Measurements from ENCODE around the gene MCMBP. TPM values are rescaled to one million over a fixed set of nuclear protein-coding genes. Genes with fewer than 3 reads are reported as not detected.
A peak's percentile ranks its signal among the peaks of the same experiment; 100 is the strongest.

Gene MCMBP
- total RNA-seq, 1 donor: 48.1 TPM

GRCh38 chr10:119898577-119898976, 25.9 kb upstream of the MCMBP start:
- H3K79me2 ChIP-seq (ENCODE audit: insufficient read depth, low read length): peaks cover 90% of the 10 kb centered on the region
- peaks cover 33% of the 10 kb centered on the region for H3K4me1 ChIP-seq (ENCODE audit: insufficient read depth, low read length)
- H3K36me3 ChIP-seq (ENCODE audit: insufficient read depth, low read length): peaks cover 25% of the 10 kb centered on the region
- H3K27me3 ChIP-seq (ENCODE audit: insufficient read depth, low read length): no peaks in the 10 kb centered on the region
- no peak for TF ChIP-seq CTCF (IDR thresholded peaks at IDR 0.05; ENCODE audit: extremely low read depth, low read depth, low read length)
- H3K9me3 ChIP-seq (ENCODE audit: low read depth, low read length): no peaks in the 10 kb centered on the region
- H2AFZ ChIP-seq (ENCODE audit: low read length): no peak overlapping the region
- no peak overlapping the region for H3K4me2 ChIP-seq (ENCODE audit: insufficient read depth, low read length)
- DNase-seq (ENCODE audit: insufficient read length, low spot score, missing footprints): no peak
- H3K27ac ChIP-seq (ENCODE audit: low read depth, low read length): no peak overlapping the region
- H3K4me3 ChIP-seq (ENCODE audit: insufficient read depth, low read length): no peak overlapping the region
- H4K20me1 ChIP-seq (ENCODE audit: insufficient read depth, low read length): peaks cover 65% of the 10 kb centered on the region

DNA sequence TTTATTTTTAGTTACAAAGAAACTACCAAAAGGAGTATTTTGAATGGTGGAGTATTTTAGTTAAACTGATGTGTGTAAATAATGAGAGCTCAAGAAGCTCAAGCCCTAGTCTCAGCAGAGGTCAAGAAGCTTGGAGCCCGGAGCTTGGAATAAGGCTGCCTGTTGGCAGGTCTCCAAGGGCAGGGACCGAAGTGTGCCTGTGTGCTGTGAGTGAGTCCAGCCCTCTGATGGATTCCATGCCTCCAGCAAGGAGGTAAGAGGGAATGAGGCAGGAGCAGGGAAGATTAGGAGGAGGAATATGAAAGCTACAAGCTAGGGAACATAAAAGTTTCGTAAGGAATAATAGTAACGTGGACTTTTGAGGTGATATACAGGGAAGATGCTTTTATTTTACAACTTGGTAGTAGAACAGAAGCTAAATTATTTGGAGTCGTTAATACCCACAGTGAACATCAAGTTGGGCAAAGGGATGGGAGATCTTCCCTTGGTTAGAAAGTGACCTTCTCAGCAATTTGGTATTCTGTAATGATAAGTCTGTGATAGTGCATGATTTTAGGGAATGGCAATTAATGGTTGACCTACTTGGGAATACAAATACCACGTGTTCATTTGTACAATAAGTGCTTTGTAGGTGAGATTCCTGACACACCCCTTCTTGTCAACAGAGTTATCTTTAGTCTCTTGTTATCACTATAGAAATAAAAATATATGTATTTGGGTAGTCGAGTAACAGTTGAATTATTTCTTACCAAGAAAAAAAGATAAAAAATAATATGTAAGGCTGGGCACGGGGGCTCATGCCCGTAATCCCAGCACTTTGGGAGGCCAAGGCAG, 24.5 kb upstream of the MCMBP start:
- Histone ChIP-seq H3K36me3 (ENCODE audit: insufficient read depth, low read length) (peaks cover 13% of the 10 kb centered on the region), H3K4me2 (ENCODE audit: insufficient read depth, low read length) (peak overlapping the region; percentile 71), H3K4me3 (ENCODE audit: insufficient read depth, low read length) (no peak overlapping the region), H2AFZ (ENCODE audit: low read length) (no peak overlapping the region), H3K9me3 (ENCODE audit: low read depth, low read length) (no peaks in the 10 kb centered on the region), H3K79me2 (ENCODE audit: insufficient read depth, low read length) (peaks cover 92% of the 10 kb centered on the region), H3K27me3 (ENCODE audit: insufficient read depth, low read length) (no peaks in the 10 kb centered on the region), H3K4me1 (ENCODE audit: insufficient read depth, low read length) (peaks cover 33% of the 10 kb centered on the region), H4K20me1 (ENCODE audit: insufficient read depth, low read length) (peaks cover 61% of the 10 kb centered on the region), H3K27ac (ENCODE audit: low read depth, low read length) (peak overlapping the region; percentile 38)
- no peak for TF ChIP-seq CTCF (IDR thresholded peaks at IDR 0.05; ENCODE audit: extremely low read depth, low read depth, low read length)
- DNase-seq (ENCODE audit: insufficient read length, low spot score, missing footprints): no peak

DNA sequence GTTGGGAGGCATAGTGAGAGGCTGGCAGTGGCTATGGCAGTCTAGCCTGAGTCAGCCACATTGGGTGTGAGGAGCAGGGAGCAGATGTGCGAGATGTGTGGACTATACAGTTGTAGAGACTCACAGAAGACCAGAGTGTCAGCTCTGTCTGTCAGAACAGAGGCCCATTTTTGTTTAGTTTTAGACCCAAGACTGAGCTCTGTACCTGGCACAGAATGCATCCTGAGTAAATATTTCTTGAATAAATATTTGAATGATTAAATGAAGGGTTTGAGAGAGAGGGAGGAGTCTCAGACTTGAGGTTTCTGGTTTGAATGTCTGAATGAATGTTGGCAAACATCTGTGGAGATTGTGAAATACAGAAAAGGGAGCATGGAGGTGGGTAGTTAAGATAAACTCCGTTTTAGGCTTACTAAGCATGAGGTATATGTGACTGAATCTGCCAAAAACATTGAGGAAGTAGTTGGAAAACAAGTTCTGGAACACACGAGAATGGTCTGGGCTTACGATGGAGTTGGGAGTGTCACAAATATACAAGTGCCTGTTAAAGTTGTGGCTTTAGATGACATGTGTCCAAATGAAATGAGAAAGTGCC, 23.5 kb upstream of the MCMBP start:
- peak overlapping the region; percentile 71 for H3K4me2 ChIP-seq (ENCODE audit: insufficient read depth, low read length)
- peaks cover 84% of the 10 kb centered on the region for H3K79me2 ChIP-seq (ENCODE audit: insufficient read depth, low read length)
- no peaks in the 10 kb centered on the region for H3K9me3 ChIP-seq (ENCODE audit: low read depth, low read length)
- no peak overlapping the region for H2AFZ ChIP-seq (ENCODE audit: low read length)
- H3K4me1 ChIP-seq (ENCODE audit: insufficient read depth, low read length): peaks cover 33% of the 10 kb centered on the region
- no peak for TF ChIP-seq CTCF (IDR thresholded peaks at IDR 0.05; ENCODE audit: extremely low read depth, low read depth, low read length)
- H4K20me1 ChIP-seq (ENCODE audit: insufficient read depth, low read length): peaks cover 55% of the 10 kb centered on the region
- H3K4me3 ChIP-seq (ENCODE audit: insufficient read depth, low read length): peak overlapping the region; percentile 19
- no peaks in the 10 kb centered on the region for H3K27me3 ChIP-seq (ENCODE audit: insufficient read depth, low read length)
- H3K27ac ChIP-seq (ENCODE audit: low read depth, low read length): peak overlapping the region; percentile 38
- DNase-seq (ENCODE audit: insufficient read length, low spot score, missing footprints): peak; percentile 81
- H3K36me3 ChIP-seq (ENCODE audit: insufficient read depth, low read length): peaks cover 13% of the 10 kb centered on the region

- H3K4me1 ChIP-seq (ENCODE audit: insufficient read depth, low read length): peaks cover 33% of the 10 kb centered on the region
- H2AFZ ChIP-seq (ENCODE audit: low read length): no peak overlapping the region
- TF ChIP-seq CTCF (IDR thresholded peaks at IDR 0.05; ENCODE audit: extremely low read depth, low read depth, low read length): no peak
- H3K4me3 ChIP-seq (ENCODE audit: insufficient read depth, low read length): peak overlapping the region; percentile 92
- H3K36me3 ChIP-seq (ENCODE audit: insufficient read depth, low read length): peaks cover 8% of the 10 kb centered on the region
- no peak for DNase-seq (ENCODE audit: insufficient read length, low spot score, missing footprints)
- H3K27me3 ChIP-seq (ENCODE audit: insufficient read depth, low read length): no peaks in the 10 kb centered on the region
- H3K27ac ChIP-seq (ENCODE audit: low read depth, low read length): no peak overlapping the region
- no peaks in the 10 kb centered on the region for H3K9me3 ChIP-seq (ENCODE audit: low read depth, low read length)
- peaks cover 42% of the 10 kb centered on the region for H4K20me1 ChIP-seq (ENCODE audit: insufficient read depth, low read length)
- H3K79me2 ChIP-seq (ENCODE audit: insufficient read depth, low read length): peaks cover 62% of the 10 kb centered on the region
- peak overlapping the region; percentile 99 for H3K4me2 ChIP-seq (ENCODE audit: insufficient read depth, low read length)
Measured at GRCh38 chr10:119893845-119894427, 21.3 kb upstream of the MCMBP start.

Data from osteoblast (primary cell).